Hepatocyte (in vitro differentiated cells): ENCODE results near the gene UGT2B17. TPM values are rescaled to one million over a fixed set of nuclear protein-coding genes. Genes with fewer than 3 reads are reported as not detected.
"Not testable (repeated sequence)": the region's sequence is repeated elsewhere in the genome, so short reads cannot be mapped to it uniquely, and the experiment has no call there.

Experiments
- DNase-seq: peaks from one replicate; pipeline ENCODE4 v3.0.0-alpha.2; 2016; ENCODE audit warnings: low spot score
- H2AFZ ChIP-seq: fragments of 200-600 bp; sonication (generic); 2 replicates; pipeline ENCODE4 v1.6.0; 2016; ENCODE audit warnings: antibody characterized with exemption, mild to moderate bottlenecking
- H3K27ac ChIP-seq: fragments of 200-600 bp; sonication (generic); 2 replicates; pipeline ENCODE4 v1.5.1; 2016; ENCODE audit warnings: mild to moderate bottlenecking
- H3K27me3 ChIP-seq: fragments of 200-600 bp; sonication (generic); 2 replicates; pipeline ENCODE4 v1.6.1; 2016
- H3K36me3 ChIP-seq: fragments of 200-600 bp; sonication (generic); replicated peaks from 2 replicates; pipeline ENCODE4 v1.5.1; 2016; ENCODE audit warnings: low read depth; ENCODE audit not compliant: insufficient read depth
- H3K4me1 ChIP-seq: fragments of 200-600 bp; sonication (generic); 2 replicates; pipeline ENCODE4 v1.5.1; 2016; ENCODE audit warnings: mild to moderate bottlenecking, moderate library complexity; ENCODE audit not compliant: insufficient read depth
- H3K4me2 ChIP-seq: fragments of 200-600 bp; sonication (generic); 2 replicates; pipeline ENCODE4 v1.6.0; 2016
- H3K4me3 ChIP-seq: fragments of 200-600 bp; sonication (generic); 2 replicates; pipeline ENCODE4 v1.5.1; 2016; ENCODE audit warnings: mild to moderate bottlenecking
- H3K79me2 ChIP-seq: fragments of 200-600 bp; sonication (generic); 2 replicates; pipeline ENCODE4 v1.6.0; 2017; ENCODE audit warnings: mild to moderate bottlenecking
- H3K9me2 ChIP-seq: fragments of 200-600 bp; sonication (generic); replicated peaks from 2 replicates; pipeline ENCODE4 v1.6.0; 2017; ENCODE audit warnings: mild to moderate bottlenecking; ENCODE audit not compliant: insufficient read depth
- H3K9me3 ChIP-seq: fragments of 200-600 bp; sonication (generic); 2 replicates; pipeline ENCODE4 v1.5.1; 2016; ENCODE audit warnings: low read depth, mild to moderate bottlenecking
- H4K20me1 ChIP-seq: fragments of 200-600 bp; sonication (generic); 2 replicates; pipeline ENCODE4 v1.6.0; 2016; ENCODE audit warnings: mild to moderate bottlenecking; ENCODE audit not compliant: insufficient read depth, poor library complexity, severe bottlenecking
- CTCF ChIP-seq: fragments of 200-600 bp; sonication (generic); IDR thresholded peaks from 2 replicates; pipeline ENCODE4 v1.5.1; 2016; ENCODE audit warnings: antibody characterized with exemption, mild to moderate bottlenecking; ENCODE audit not compliant: poor library complexity
- EZH2 ChIP-seq: fragments of 200-600 bp; sonication (generic); IDR thresholded peaks from 2 replicates; pipeline ENCODE4 v1.6.1; 2016; ENCODE audit warnings: antibody characterized with exemption, mild to moderate bottlenecking, borderline replicate concordance
- EZH2phosphoT487 ChIP-seq: fragments of 200-600 bp; sonication (generic); IDR thresholded peaks from one replicate; pipeline ENCODE4 v1.6.1; 2018; ENCODE audit warnings: antibody characterized with exemption, mild to moderate bottlenecking, low read depth, moderate library complexity; ENCODE audit not compliant: unreplicated experiment, severe bottlenecking
- WGBS: methylation state at CpG from one replicate; pipeline ENCODE4 v1.1.6; 2016; ENCODE audit warnings: low lambda C conversion rate; ENCODE audit errors: missing lambda C conversion rate; 5-methylcytosine and 5-hydroxymethylcytosine counted together
- polyA plus RNA-seq: library from polyadenylated mRNA; unstranded; fragments of >200 nt; fragmentation: Nextera tagmentation; extraction: Ambion mirVana; gene quantifications from 2 replicates; pipeline ENCODE4 v1.2.1, GENCODE V29; 2016
- total RNA-seq: library from RNA; depleted of rRNA; stranded (reverse); fragments of >200 nt; gene quantifications from 2 replicates; pipeline ENCODE4 v1.2.3, GENCODE V29; 2014

UGT2B17 gene
- total and polyA plus RNA-seq, 2 experiments from 2014 or later, result 4.4 to 23.6 TPM

DNA sequence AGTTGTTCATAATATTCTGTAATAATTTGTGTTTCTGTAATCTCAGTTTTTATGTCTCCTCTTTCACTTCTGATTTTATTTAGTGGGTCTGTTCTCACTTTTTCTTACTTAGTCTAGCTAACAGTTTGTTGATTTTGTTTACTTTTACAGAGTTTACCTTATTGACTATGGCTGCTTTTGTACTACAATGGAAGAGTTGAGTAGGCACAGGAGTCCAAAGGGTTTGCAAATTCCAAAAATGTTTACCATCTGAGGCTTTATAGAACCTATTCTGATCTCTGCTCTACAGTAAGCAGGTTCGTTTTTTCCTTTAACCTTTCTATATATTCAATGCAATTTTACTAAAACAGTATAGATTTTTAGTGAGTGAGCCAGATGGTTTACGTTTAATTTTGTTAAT lies 55.1 kb downstream of the UGT2B17 start:
- Histone ChIP-seq H2AFZ (no peak overlapping the region), H3K79me2 (no peaks in the 10 kb centered on the region), H4K20me1 (no peaks in the 10 kb centered on the region), H3K4me3 (no peak overlapping the region), H3K9me2 (no peaks in the 10 kb centered on the region), H3K27me3 (no peaks in the 10 kb centered on the region), H3K4me2 (no peak overlapping the region), H3K36me3 (no peaks in the 10 kb centered on the region), H3K4me1 (no peaks in the 10 kb centered on the region), H3K27ac (no peak overlapping the region), H3K9me3 (no peaks in the 10 kb centered on the region)
- no CpG with 5 or more reads among the region's 2 CpGs for WGBS
- TF ChIP-seq EZH2 (no peak), EZH2phosphoT487 (no peak), CTCF (no peak)
- no peak for DNase-seq

DNA sequence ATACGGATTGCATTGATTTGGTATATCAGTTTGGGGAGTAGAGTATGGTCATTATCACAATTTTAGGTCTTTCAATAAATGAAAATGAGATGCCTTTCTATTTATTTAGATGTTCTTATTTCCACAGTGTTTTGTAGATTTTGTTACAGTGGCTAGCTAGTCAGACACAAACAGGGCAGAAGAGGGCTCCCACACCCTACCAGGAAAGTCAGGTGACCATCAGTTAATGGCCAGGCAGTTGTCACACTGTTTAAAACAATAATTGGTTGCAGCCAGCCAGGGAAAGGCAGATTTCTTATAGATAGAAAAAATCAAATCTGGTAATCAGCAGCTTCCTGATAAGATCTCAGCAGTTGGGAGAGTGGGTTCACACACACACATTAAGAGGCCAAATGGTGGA lies 57.2 kb downstream of the UGT2B17 start:
- WGBS, result no CpG with 5 or more reads among the region's 1 CpG
- no peak overlapping the region for H3K27ac ChIP-seq
- no peak overlapping the region for H2AFZ ChIP-seq
- H4K20me1 ChIP-seq, result no peaks in the 10 kb centered on the region
- H3K4me3 ChIP-seq, result no peak overlapping the region
- H3K4me1 ChIP-seq, result no peaks in the 10 kb centered on the region
- H3K9me2 ChIP-seq, result no peaks in the 10 kb centered on the region
- H3K79me2 ChIP-seq, result no peaks in the 10 kb centered on the region
- H3K9me3 ChIP-seq, result no peaks in the 10 kb centered on the region
- no peaks in the 10 kb centered on the region for H3K27me3 ChIP-seq
- no peak overlapping the region for H3K4me2 ChIP-seq
- H3K36me3 ChIP-seq, result no peaks in the 10 kb centered on the region
- no peak for DNase-seq
- TF ChIP-seq EZH2phosphoT487 (no peak), CTCF (no peak), EZH2 (no peak)

- 100% methylated on average over 1 of the region's 1 CpG for WGBS
- not testable (repeated sequence) for H3K4me3 ChIP-seq, DNase-seq, H3K9me2 ChIP-seq, H4K20me1 ChIP-seq, H3K4me1 ChIP-seq, H2AFZ ChIP-seq, H3K4me2 ChIP-seq, H3K36me3 ChIP-seq, H3K27me3 ChIP-seq, H3K9me3 ChIP-seq, H3K27ac ChIP-seq, H3K79me2 ChIP-seq
These were observed 70.7 kb downstream of the UGT2B17 start for GRCh38 chr4:68505452-68505851.

DNA sequence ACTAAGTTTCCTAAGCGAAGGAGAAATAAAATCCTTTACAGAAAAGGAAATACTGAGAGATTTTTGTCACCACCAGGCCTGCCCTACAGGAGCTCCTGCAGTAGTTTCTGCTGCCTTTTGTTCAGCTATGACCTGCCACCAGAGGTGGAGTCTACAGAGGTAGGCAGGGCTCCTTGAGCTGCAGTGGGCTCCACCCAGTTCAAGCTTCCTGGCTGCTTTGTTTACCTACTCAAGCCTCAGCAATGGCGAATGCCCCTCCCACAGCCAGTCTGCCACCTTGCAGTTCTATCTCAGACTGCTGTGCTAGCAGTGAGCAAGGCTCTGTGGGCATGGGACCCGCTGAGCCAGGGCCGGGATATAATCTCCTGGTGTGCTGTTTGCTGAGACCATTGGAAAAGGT lies 71.3 kb downstream of the UGT2B17 start:
- H4K20me1 ChIP-seq, result not testable (repeated sequence)

GRCh38 chr4:68503462-68503861 lies 72.7 kb downstream of the UGT2B17 start:
- not testable (repeated sequence) for H3K27ac ChIP-seq, H3K4me2 ChIP-seq, H3K4me1 ChIP-seq, H3K36me3 ChIP-seq, H4K20me1 ChIP-seq, H3K9me3 ChIP-seq, H3K4me3 ChIP-seq, DNase-seq, H3K9me2 ChIP-seq, H2AFZ ChIP-seq, H3K27me3 ChIP-seq, H3K79me2 ChIP-seq
- 80% methylated on average over 4 of the region's 4 CpGs for WGBS

More for the DNA sequence above, 71.3 kb downstream of the UGT2B17 start:
- WGBS, result 96% methylated on average over 4 of the region's 4 CpGs
- H3K9me2 ChIP-seq, H3K79me2 ChIP-seq, H3K36me3 ChIP-seq, H3K27me3 ChIP-seq, H3K9me3 ChIP-seq, H3K27ac ChIP-seq, H3K4me1 ChIP-seq, H3K4me2 ChIP-seq, H2AFZ ChIP-seq, H3K4me3 ChIP-seq: not testable (repeated sequence)
- peak; percentile 1 for DNase-seq
